NT2/D1 (cell line): ENCODE data around the gene PSEN2.

ENCODE experiments used
- SUZ12 ChIP-seq: IDR thresholded peaks from 2 replicates; pipeline ENCODE4 v1.6.1; 2011; ENCODE audit not compliant: insufficient read length, insufficient read depth; ENCODE audit errors: extremely low read depth
- ZNF274 ChIP-seq: IDR thresholded peaks from 2 replicates; pipeline ENCODE4 v1.6.1; 2011; ENCODE audit warnings: mild to moderate bottlenecking, low read depth, low read length

- TF ChIP-seq ZNF274, result no peak
- TF ChIP-seq SUZ12, result no peak
These were observed 27.8 kb downstream of the PSEN2 start for GRCh38 chr1:226898246-226898645.
